Measurements from ENCODE around the gene GRIK2. TPM values are rescaled to one million over a fixed set of nuclear protein-coding genes. Genes with fewer than 3 reads are reported as not detected.

GRIK2 gene
- total and polyA plus RNA-seq, 2 of the 4 experiments (the other 2 are of a cell fraction), result 8.2 to 15.2 TPM

DNA sequence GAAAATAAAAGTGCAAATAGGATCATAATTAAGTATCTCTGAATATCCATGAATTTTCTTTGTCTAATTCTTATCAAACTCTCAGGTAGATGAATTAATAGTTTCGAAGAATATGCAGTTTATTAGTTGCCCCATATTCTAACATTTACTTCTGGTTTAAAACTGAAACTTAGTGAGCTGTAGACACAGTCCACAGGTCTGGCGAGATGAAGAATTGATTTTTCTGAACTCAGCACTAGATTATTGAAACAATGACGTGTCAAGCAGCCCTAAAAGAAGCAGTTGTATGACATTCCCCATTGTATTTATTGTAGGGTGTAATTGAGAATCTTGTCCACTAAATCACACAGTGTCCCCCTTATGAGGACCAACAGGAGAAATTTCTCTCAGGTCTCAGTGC lies 407.1 kb downstream of the GRIK2 start:
- Histone ChIP-seq H2AK9ac (replicated peaks; ENCODE audit: low read depth, low read length, poor library complexity) (no peak overlapping the region), H3K18ac (ENCODE audit: low read depth, low read length) (no peak overlapping the region; the same call in 1 of the 2 replicates), H3K14ac (replicated peaks; ENCODE audit: low read depth, low read length) (no peak overlapping the region), H3K36me3 (ENCODE audit: control insufficient read depth, insufficient read depth, low read length) (no peaks in the 10 kb centered on the region), H3K27me3 (ENCODE audit: control insufficient read depth, insufficient read depth, low read length) (no peaks in the 10 kb centered on the region), H4K5ac (ENCODE audit: low read depth, low read length) (peak overlapping the region; percentile 58; the same call in 1 of the 2 replicates), H3K4me3 (ENCODE audit: insufficient read depth, low read depth, low read length) (no peak overlapping the region), H2AFZ (replicated peaks; ENCODE audit: low read length, poor library complexity) (no peak overlapping the region), H2AK5ac (ENCODE audit: low read depth, low read length) (no peak overlapping the region), H2BK20ac (ENCODE audit: low read depth, low read length) (no peak overlapping the region), H2BK120ac (ENCODE audit: low read depth, low read length) (no peak overlapping the region), H3K27ac (ENCODE audit: insufficient read depth, low read length) (no peak overlapping the region), H3K79me1 (ENCODE audit: low read depth in 1 of 2, low read length in 2 of 2) (no peaks in the 10 kb centered on the region), H4K8ac (ENCODE audit: low read depth in 2 of 2, low read length in 2 of 2) (peak overlapping the region in 1 of 2 experiments; percentile 63; a peak in 2 of 4 replicates), H3K4ac (ENCODE audit: low read depth, low read length) (no peak overlapping the region), H3K4me1 (ENCODE audit: control insufficient read depth, insufficient read depth, low read length) (peaks cover 6% of the 10 kb centered on the region; the same call in 1 of the 2 replicates), H4K20me1 (ENCODE audit: insufficient read depth, low read length) (no peaks in the 10 kb centered on the region), H2BK15ac (ENCODE audit: low read depth, low read length) (no peak overlapping the region), H3K9me1 (ENCODE audit: insufficient read depth, low read length) (no peaks in the 10 kb centered on the region), H3K23ac (ENCODE audit: low read depth, low read length) (no peak overlapping the region), H3K9me3 (ENCODE audit: control insufficient read depth, insufficient read depth, low read length) (no peaks in the 10 kb centered on the region), H3K56ac (ENCODE audit: extremely low read depth, insufficient read depth, low read length) (no peak overlapping the region), H3K9ac (ENCODE audit: low read depth, low read length) (no peak overlapping the region), H2BK5ac (ENCODE audit: low read depth, low read length, poor library complexity, severe bottlenecking) (peak overlapping the region; percentile 15), H4K91ac (ENCODE audit: insufficient read depth, low read depth, low read length) (no peak overlapping the region), H3K4me2 (ENCODE audit: low read depth, low read length) (peak overlapping the region; percentile 66; the same call in 1 of the 2 replicates)
- dilution Hi-C loops (cut with HindIII; ENCODE audit: low sequenced_read_pairs, unreplicated experiment), result no loop called here
- intact Hi-C loops (cut with micrococcal nuclease), result no loop called here
- no CpG with 5 or more reads among the region's 3 CpGs for WGBS, 2 experiments (ENCODE audit: extremely low coverage in 2 of 2, insufficient read length in 1 of 2)
- ATAC-seq (ENCODE audit: low read depth) (no peak), DNase-seq (no peak)
- POLR2A ChIA-PET (ENCODE audit: unreplicated experiment), result no interaction called here
- CTCF ChIA-PET, result no interaction called here
- in situ Hi-C loops (cut with MboI; ENCODE audit: low sequenced_read_pairs), result no loop called here
- TF ChIP-seq SMC3 (IDR thresholded peaks at IDR 0.05; ENCODE audit: low read depth, low read length), result no peak
- no peak for TF ChIP-seq MXI1 (IDR thresholded peaks at IDR 0.05; ENCODE audit: borderline replicate concordance, low read depth, low read length)
- no peak for TF ChIP-seq POLR2A (IDR thresholded peaks at IDR 0.05; ENCODE audit: low read depth, low read length)
- TF ChIP-seq, protein P1, sequence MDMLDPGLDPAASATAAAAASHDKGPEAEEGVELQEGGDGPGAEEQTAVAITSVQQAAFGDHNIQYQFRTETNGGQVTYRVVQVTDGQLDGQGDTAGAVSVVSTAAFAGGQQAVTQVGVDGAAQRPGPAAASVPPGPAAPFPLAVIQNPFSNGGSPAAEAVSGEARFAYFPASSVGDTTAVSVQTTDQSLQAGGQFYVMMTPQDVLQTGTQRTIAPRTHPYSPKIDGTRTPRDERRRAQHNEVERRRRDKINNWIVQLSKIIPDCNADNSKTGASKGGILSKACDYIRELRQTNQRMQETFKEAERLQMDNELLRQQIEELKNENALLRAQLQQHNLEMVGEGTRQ (IDR thresholded peaks at IDR 0.05; ENCODE audit: low read depth, low read length), result no peak
- no TSS peak for BruUV-seq (replicated peaks)

All from IMR-90 (cell line).